ENCODE data around the gene MRPL23.

DNA sequence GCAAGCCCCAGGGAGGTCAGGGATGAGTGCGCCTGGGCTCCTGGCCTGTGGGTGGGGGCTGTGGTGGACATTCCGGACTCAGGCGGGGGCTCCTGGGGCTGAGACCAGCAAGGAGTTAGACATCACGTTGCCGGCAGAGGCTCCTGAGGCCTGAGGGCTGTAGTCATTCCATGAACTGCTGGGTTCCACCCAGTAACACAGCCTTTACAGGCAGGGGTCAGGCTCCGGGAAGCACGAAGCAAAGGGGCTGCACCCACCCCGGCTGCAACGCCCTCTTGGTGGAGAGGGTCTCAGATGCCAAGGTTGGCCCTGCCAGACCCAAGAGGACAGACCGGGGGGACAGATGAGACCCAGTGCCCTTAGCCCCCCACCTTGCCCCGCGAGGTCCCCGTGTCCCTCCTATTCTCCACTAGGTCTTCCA is 18.7 kb upstream of the MRPL23 start:
- TF ChIP-seq POLR2A (IDR thresholded peaks at IDR 0.05; ENCODE audit: low read length) (no peak), GATA1 (IDR thresholded peaks at IDR 0.05; ENCODE audit: low read depth, low read length) (no peak)

Measured in erythroblast (primary cell).